Smooth muscle cell (in vitro differentiated cells): ENCODE results near the gene RFX4. TPM values are rescaled to one million over a fixed set of nuclear protein-coding genes. Genes with fewer than 3 reads are reported as not detected.

Experiments used
- DNase-seq: peaks from one replicate; lab custom pipeline; 2025; ENCODE audit not compliant: unreplicated experiment; lab: John Stamatoyannopoulos, UW
- H2AFZ ChIP-seq: fragments of 200-600 bp; sonication (generic); 2 replicates; pipeline ENCODE4 v1.6.0; 2016; ENCODE audit warnings: antibody characterized with exemption, low read depth, mild to moderate bottlenecking
- H3F3A ChIP-seq: fragments of 200-600 bp; sonication (generic); 2 replicates; pipeline ENCODE4 v1.6.0; 2017; ENCODE audit warnings: antibody characterized with exemption, low read depth
- H3K27ac ChIP-seq: fragments of 200-600 bp; sonication (generic); 2 replicates; pipeline ENCODE4 v1.5.1; 2016; ENCODE audit warnings: low read depth, mild to moderate bottlenecking
- H3K27me3 ChIP-seq: fragments of 200-600 bp; sonication (generic); 2 replicates; pipeline ENCODE4 v1.6.1; 2016; ENCODE audit warnings: low read depth, mild to moderate bottlenecking
- H3K36me3 ChIP-seq: fragments of 200-600 bp; sonication (generic); 2 replicates; pipeline ENCODE4 v1.5.1; 2016; ENCODE audit warnings: low read depth
- H3K4me1 ChIP-seq: fragments of 200-600 bp; sonication (generic); 2 replicates; pipeline ENCODE4 v1.5.1; 2016; ENCODE audit warnings: low read depth
- H3K4me2 ChIP-seq: fragments of 200-600 bp; sonication (generic); 2 replicates; pipeline ENCODE4 v1.6.0; 2016; ENCODE audit warnings: mild to moderate bottlenecking
- H3K4me3 ChIP-seq: fragments of 200-600 bp; sonication (generic); 2 replicates; pipeline ENCODE4 v1.5.1; 2016; ENCODE audit warnings: mild to moderate bottlenecking
- H3K79me2 ChIP-seq: fragments of 200-600 bp; sonication (generic); 2 replicates; pipeline ENCODE4 v1.6.0; 2016; ENCODE audit warnings: low read depth, mild to moderate bottlenecking
- H3K9ac ChIP-seq: fragments of 200-600 bp; sonication (generic); 2 replicates; pipeline ENCODE4 v1.6.0; 2016; ENCODE audit warnings: low read depth
- H3K9me3 ChIP-seq: fragments of 200-600 bp; sonication (generic); replicated peaks from 2 replicates; pipeline ENCODE4 v1.5.1; 2016; ENCODE audit warnings: low read depth
- H4K20me1 ChIP-seq: fragments of 200-600 bp; sonication (generic); 2 replicates; pipeline ENCODE4 v1.6.0; 2016; ENCODE audit warnings: low read depth
- CTCF ChIP-seq: fragments of 200-600 bp; sonication (generic); IDR thresholded peaks from 2 replicates; pipeline ENCODE4 v1.5.1; 2017; ENCODE audit warnings: borderline replicate concordance, mild to moderate bottlenecking, antibody characterized with exemption; ENCODE audit not compliant: insufficient read depth, poor library complexity, severe bottlenecking
- WGBS: methylation state at CpG from one replicate; pipeline ENCODE4 v1.1.7; 2016; ENCODE audit warnings: low lambda C conversion rate; 5-methylcytosine and 5-hydroxymethylcytosine counted together
- polyA plus RNA-seq: library from polyadenylated mRNA; unstranded; fragments of >200 nt; fragmentation: Nextera tagmentation; extraction: Ambion mirVana; gene quantifications from 2 replicates; pipeline ENCODE4 v1.2.1, GENCODE V29; 2016
- total RNA-seq: library from RNA; depleted of rRNA; stranded (reverse); fragments of >200 nt; gene quantifications from 2 replicates; pipeline ENCODE4 v1.2.3, GENCODE V29; 2014

The RFX4 gene
- total and polyA plus RNA-seq, 2 experiments from 2014 or later = not detected

GRCh38 chr12:106598003-106598402, 15.2 kb downstream of the RFX4 start:
- Histone ChIP-seq H3K9me3 (no peaks in the 10 kb centered on the region), H4K20me1 (no peaks in the 10 kb centered on the region), H3K4me2 (no peak overlapping the region), H2AFZ (no peak overlapping the region), H3K27ac (no peak overlapping the region), H3K4me3 (no peak overlapping the region), H3K36me3 (no peaks in the 10 kb centered on the region), H3K79me2 (no peaks in the 10 kb centered on the region), H3K27me3 (peaks cover 49% of the 10 kb centered on the region), H3K4me1 (peaks cover 9% of the 10 kb centered on the region), H3F3A (no peaks in the 10 kb centered on the region), H3K9ac (no peak overlapping the region)
- 62% methylated on average over 5 of the region's 5 CpGs for WGBS
- TF ChIP-seq CTCF = no peak
- no peak for DNase-seq

GRCh38 chr12:106599302-106599701, 16.5 kb downstream of the RFX4 start:
- TF ChIP-seq CTCF = no peak
- no peak for DNase-seq

GRCh38 chr12:106600503-106600902, 17.7 kb downstream of the RFX4 start:
- no peak overlapping the region for H3K4me3 ChIP-seq
- no peaks in the 10 kb centered on the region for H3K9me3 ChIP-seq
- H3K79me2 ChIP-seq = no peaks in the 10 kb centered on the region
- H3K9ac ChIP-seq = no peak overlapping the region
- no peak for DNase-seq
- H3K4me1 ChIP-seq = peaks cover 9% of the 10 kb centered on the region
- no peak overlapping the region for H3K4me2 ChIP-seq
- no peaks in the 10 kb centered on the region for H4K20me1 ChIP-seq
- H3K27me3 ChIP-seq = peaks cover 32% of the 10 kb centered on the region
- WGBS = 69% methylated on average over 5 of the region's 5 CpGs
- no peak overlapping the region for H3K27ac ChIP-seq
- no peaks in the 10 kb centered on the region for H3K36me3 ChIP-seq
- TF ChIP-seq CTCF = no peak
- H3F3A ChIP-seq = no peaks in the 10 kb centered on the region
- H2AFZ ChIP-seq = no peak overlapping the region

More at GRCh38 chr12:106599302-106599701, 16.5 kb downstream of the RFX4 start:
- no peak overlapping the region for H3K4me2 ChIP-seq
- H3K79me2 ChIP-seq = no peaks in the 10 kb centered on the region
- no peaks in the 10 kb centered on the region for H3K36me3 ChIP-seq
- H3K9ac ChIP-seq = no peak overlapping the region
- no peaks in the 10 kb centered on the region for H3F3A ChIP-seq
- H4K20me1 ChIP-seq = no peaks in the 10 kb centered on the region
- WGBS = 91% methylated on average over 4 of the region's 4 CpGs
- H3K9me3 ChIP-seq = no peaks in the 10 kb centered on the region
- peaks cover 9% of the 10 kb centered on the region for H3K4me1 ChIP-seq
- no peak overlapping the region for H3K27ac ChIP-seq
- H3K27me3 ChIP-seq = peaks cover 43% of the 10 kb centered on the region
- H3K4me3 ChIP-seq = no peak overlapping the region
- no peak overlapping the region for H2AFZ ChIP-seq

- Histone ChIP-seq H3K9ac (no peak overlapping the region), H3K36me3 (no peaks in the 10 kb centered on the region), H4K20me1 (no peaks in the 10 kb centered on the region), H3K4me2 (no peak overlapping the region), H3F3A (no peaks in the 10 kb centered on the region), H3K9me3 (no peaks in the 10 kb centered on the region), H3K4me1 (peaks cover 9% of the 10 kb centered on the region), H3K79me2 (no peaks in the 10 kb centered on the region), H3K27ac (no peak overlapping the region), H3K27me3 (peaks cover 27% of the 10 kb centered on the region), H2AFZ (no peak overlapping the region), H3K4me3 (no peak overlapping the region)
- DNase-seq = no peak
- 88% methylated on average over 10 of the region's 10 CpGs for WGBS
- TF ChIP-seq CTCF = no peak
Observed at GRCh38 chr12:106601031-106601430, 18.2 kb downstream of the RFX4 start.
